DOHH2 (cell line): ENCODE measurements around the gene CRTC3.

Experiments used
- H3F3A ChIP-seq: fragments of 200-600 bp; sonication (generic), shearing (Covaris generic); 2 replicates; pipeline ENCODE4 v1.6.0; 2016; ENCODE audit warnings: antibody characterized with exemption, mild to moderate bottlenecking; ENCODE audit not compliant: control insufficient read depth, insufficient read depth
- H3K27ac ChIP-seq: fragments of 200-600 bp; sonication (generic); 2 replicates; pipeline ENCODE4 v1.5.1; 2014; ENCODE audit warnings: low read depth, mild to moderate bottlenecking, low read length, moderate library complexity
- H3K27me3 ChIP-seq: fragments of 200-600 bp; sonication (generic); 2 replicates; pipeline ENCODE4 v1.6.1; 2014; ENCODE audit warnings: mild to moderate bottlenecking, low read length, mixed read lengths; ENCODE audit not compliant: control insufficient read depth
- H3K36me3 ChIP-seq: fragments of 200-600 bp; sonication (generic); 2 replicates; pipeline ENCODE4 v1.6.1; 2014; ENCODE audit warnings: mild to moderate bottlenecking, low read length, moderate library complexity, mixed read lengths; ENCODE audit not compliant: control insufficient read depth
- H3K4me1 ChIP-seq: fragments of 200-600 bp; sonication (generic); 2 replicates; pipeline ENCODE4 v1.6.1; 2014; ENCODE audit warnings: mild to moderate bottlenecking, low read length, mixed read lengths; ENCODE audit not compliant: control insufficient read depth
- H3K4me2 ChIP-seq: fragments of 200-600 bp; sonication (generic); 2 replicates; pipeline ENCODE4 v1.6.0; 2014; ENCODE audit warnings: mild to moderate bottlenecking, low read length, moderate library complexity
- H3K4me3 ChIP-seq: fragments of 200-600 bp; sonication (generic); 2 replicates; pipeline ENCODE4 v1.5.1; 2014; ENCODE audit warnings: mild to moderate bottlenecking, low read length, mixed read lengths
- H3K79me2 ChIP-seq: fragments of 200-600 bp; sonication (generic); 2 replicates; pipeline ENCODE4 v1.6.1; 2014; ENCODE audit warnings: mild to moderate bottlenecking, low read length, mixed read lengths; ENCODE audit not compliant: control insufficient read depth
- H3K9me2 ChIP-seq: fragments of 200-600 bp; sonication (generic); replicated peaks from 2 replicates; pipeline ENCODE4 v1.6.1; 2014; ENCODE audit warnings: mild to moderate bottlenecking, low read length, mixed read lengths; ENCODE audit not compliant: control insufficient read depth
- H3K9me3 ChIP-seq: fragments of 200-600 bp; sonication (generic); 2 replicates; pipeline ENCODE4 v1.6.1; 2014; ENCODE audit warnings: antibody characterized with exemption, low read length, mixed read lengths; ENCODE audit not compliant: control insufficient read depth, insufficient read depth
- H4K20me1 ChIP-seq: fragments of 200-600 bp; sonication (generic); 2 replicates; pipeline ENCODE4 v1.6.0; 2014; ENCODE audit warnings: low read depth, mild to moderate bottlenecking, antibody characterized with exemption, low read length, moderate library complexity; ENCODE audit not compliant: control insufficient read depth, insufficient read depth
- CTCF ChIP-seq: fragments of 200-600 bp; sonication (generic); IDR thresholded peaks from one replicate; pipeline ENCODE4 v1.5.1; 2014; ENCODE audit warnings: antibody characterized with exemption, mild to moderate bottlenecking, low read depth, low read length; ENCODE audit not compliant: poor library complexity, severe bottlenecking
- EZH2phosphoT487 ChIP-seq: fragments of 200-600 bp; sonication (generic); IDR thresholded peaks from 2 replicates; pipeline ENCODE4 v1.6.1; 2017; ENCODE audit warnings: borderline replicate concordance, mild to moderate bottlenecking, antibody characterized with exemption, low read length, moderate library complexity, mixed read lengths

Gene CRTC3

DNA sequence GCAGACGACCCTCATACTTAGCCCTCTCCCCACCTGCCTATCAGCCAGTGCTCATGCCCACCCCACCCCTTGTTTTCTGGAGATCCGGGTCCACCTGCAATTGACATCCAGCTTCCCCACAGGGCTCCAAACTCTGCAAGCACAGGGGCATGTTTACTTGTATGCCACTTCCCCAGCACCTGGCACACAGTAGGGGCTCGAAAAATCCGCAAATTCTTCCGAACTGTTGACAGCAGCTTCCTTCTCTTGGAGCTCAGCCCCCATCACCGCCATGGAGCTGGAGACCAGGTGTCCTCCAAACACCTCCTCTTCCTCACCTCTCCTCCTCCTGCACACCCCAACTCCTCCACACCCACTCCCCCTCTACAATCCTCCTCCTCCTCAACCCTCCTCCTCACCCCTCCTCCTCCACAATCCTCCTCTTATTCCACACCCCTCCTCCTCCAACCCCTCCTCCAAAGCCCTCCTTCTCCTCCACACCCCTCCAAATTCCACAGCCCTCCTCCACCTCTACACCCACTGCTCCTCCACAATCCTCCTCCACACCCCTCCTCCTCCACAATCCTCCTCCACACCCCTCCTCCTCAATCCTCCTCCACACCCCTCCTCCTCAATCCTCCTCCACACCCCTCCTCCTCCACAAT, 117.1 kb downstream of the CRTC3 start:
- H3F3A ChIP-seq: peaks cover 25% of the 10 kb centered on the region
- H3K27ac ChIP-seq: no peak overlapping the region
- H3K4me3 ChIP-seq: no peak overlapping the region
- no peak overlapping the region for H3K4me2 ChIP-seq
- H3K79me2 ChIP-seq: no peaks in the 10 kb centered on the region
- H4K20me1 ChIP-seq: no peaks in the 10 kb centered on the region
- peaks cover 4% of the 10 kb centered on the region; the same call in 1 of the 2 replicates for H3K9me3 ChIP-seq
- no peaks in the 10 kb centered on the region for H3K9me2 ChIP-seq
- no peak for TF ChIP-seq EZH2phosphoT487
- TF ChIP-seq CTCF: no peak
- H3K4me1 ChIP-seq: peaks cover 44% of the 10 kb centered on the region
- H3K36me3 ChIP-seq: peaks cover 15% of the 10 kb centered on the region
- H3K27me3 ChIP-seq: no peaks in the 10 kb centered on the region

GRCh38 chr15:90647326-90647725, 117.6 kb downstream of the CRTC3 start:
- H4K20me1 ChIP-seq: no peaks in the 10 kb centered on the region
- no peak overlapping the region for H3K4me3 ChIP-seq

GRCh38 chr15:90648137-90649070, 118.7 kb downstream of the CRTC3 start:
- H3K9me2 ChIP-seq: no peaks in the 10 kb centered on the region
- H3F3A ChIP-seq: peaks cover 25% of the 10 kb centered on the region
- peak overlapping the region; percentile 39; the same call in 1 of the 2 replicates for H3K4me3 ChIP-seq
- TF ChIP-seq CTCF: peak; percentile 88
- no peak for TF ChIP-seq EZH2phosphoT487
- no peaks in the 10 kb centered on the region; the same call in 1 of the 2 replicates for H3K36me3 ChIP-seq
- no peak overlapping the region; the same call in 1 of the 2 replicates for H3K27ac ChIP-seq
- peak overlapping the region; percentile 53 for H3K4me2 ChIP-seq
- no peaks in the 10 kb centered on the region for H3K27me3 ChIP-seq
- H3K79me2 ChIP-seq: no peaks in the 10 kb centered on the region
- no peaks in the 10 kb centered on the region for H4K20me1 ChIP-seq
- peaks cover 44% of the 10 kb centered on the region for H3K4me1 ChIP-seq
- H3K9me3 ChIP-seq: peaks cover 4% of the 10 kb centered on the region; the same call in 1 of the 2 replicates

More at GRCh38 chr15:90647326-90647725, 117.6 kb downstream of the CRTC3 start:
- peaks cover 4% of the 10 kb centered on the region; the same call in 1 of the 2 replicates for H3K9me3 ChIP-seq
- peaks cover 10% of the 10 kb centered on the region for H3K36me3 ChIP-seq
- no peak overlapping the region for H3K27ac ChIP-seq
- H3K9me2 ChIP-seq: no peaks in the 10 kb centered on the region
- H3K4me2 ChIP-seq: peak overlapping the region; percentile 53; the same call in 1 of the 2 replicates
- TF ChIP-seq EZH2phosphoT487: no peak
- TF ChIP-seq CTCF: no peak
- peaks cover 25% of the 10 kb centered on the region for H3F3A ChIP-seq
- no peaks in the 10 kb centered on the region for H3K79me2 ChIP-seq
- H3K27me3 ChIP-seq: no peaks in the 10 kb centered on the region
- peaks cover 44% of the 10 kb centered on the region for H3K4me1 ChIP-seq
